Activated CD4-positive, alpha-beta memory T cell treated with anti-CD3 and anti-CD28 coated beads, Interleukin-2, amount 10 ng/mL, durations not matched to agents 7 days and 5 days (primary cell): ENCODE data around the gene SCEL. TPM values are rescaled to one million over a fixed set of nuclear protein-coding genes. Genes with fewer than 3 reads are reported as not detected.

Experiments used
- CTCF ChIA-PET: fragments of 350-600 bp; sonication (Branson Sonifier 250); formaldehyde crosslinking; loops from one replicate; lab custom pipeline; 2021; ENCODE audit warnings: antibody characterized with exemption, inconsistent platforms; lab: Charles Lee
- POLR2A ChIA-PET: fragments of 350-600 bp; sonication (Branson Sonifier 250); formaldehyde crosslinking; loops from one replicate; lab custom pipeline; 2021; ENCODE audit warnings: antibody characterized with exemption; lab: Charles Lee
- DNase-seq: peaks from one replicate; pipeline ENCODE4 v3.0.0-alpha.2; 2020
- H3K27ac Mint-ChIP-seq: one replicate; pipeline ENCODE4 v1.8.0; 2021; ENCODE audit warnings: mild to moderate bottlenecking, mixed read lengths
- H3K27me3 Mint-ChIP-seq: one replicate; pipeline ENCODE4 v1.8.0; 2021; ENCODE audit warnings: mixed read lengths
- H3K36me3 Mint-ChIP-seq: one replicate; pipeline ENCODE4 v1.8.0; 2021; ENCODE audit warnings: low read depth, mixed read lengths
- H3K4me1 Mint-ChIP-seq: one replicate; pipeline ENCODE4 v1.8.0; 2021; ENCODE audit warnings: mixed read lengths
- H3K4me3 Mint-ChIP-seq: one replicate; pipeline ENCODE4 v1.8.0; 2021; ENCODE audit warnings: mild to moderate bottlenecking, mixed read lengths
- H3K9me3 Mint-ChIP-seq: one replicate; pipeline ENCODE4 v1.8.0; 2021; ENCODE audit warnings: mixed read lengths
- total RNA-seq, 2 experiments: library from RNA; stranded (reverse); gene quantifications; one replicate each; pipeline ENCODE4 v1.2.3, GENCODE V29; 2021

The SCEL gene
- total RNA-seq, 2 experiments from 2014 or later: not detected

DNA sequence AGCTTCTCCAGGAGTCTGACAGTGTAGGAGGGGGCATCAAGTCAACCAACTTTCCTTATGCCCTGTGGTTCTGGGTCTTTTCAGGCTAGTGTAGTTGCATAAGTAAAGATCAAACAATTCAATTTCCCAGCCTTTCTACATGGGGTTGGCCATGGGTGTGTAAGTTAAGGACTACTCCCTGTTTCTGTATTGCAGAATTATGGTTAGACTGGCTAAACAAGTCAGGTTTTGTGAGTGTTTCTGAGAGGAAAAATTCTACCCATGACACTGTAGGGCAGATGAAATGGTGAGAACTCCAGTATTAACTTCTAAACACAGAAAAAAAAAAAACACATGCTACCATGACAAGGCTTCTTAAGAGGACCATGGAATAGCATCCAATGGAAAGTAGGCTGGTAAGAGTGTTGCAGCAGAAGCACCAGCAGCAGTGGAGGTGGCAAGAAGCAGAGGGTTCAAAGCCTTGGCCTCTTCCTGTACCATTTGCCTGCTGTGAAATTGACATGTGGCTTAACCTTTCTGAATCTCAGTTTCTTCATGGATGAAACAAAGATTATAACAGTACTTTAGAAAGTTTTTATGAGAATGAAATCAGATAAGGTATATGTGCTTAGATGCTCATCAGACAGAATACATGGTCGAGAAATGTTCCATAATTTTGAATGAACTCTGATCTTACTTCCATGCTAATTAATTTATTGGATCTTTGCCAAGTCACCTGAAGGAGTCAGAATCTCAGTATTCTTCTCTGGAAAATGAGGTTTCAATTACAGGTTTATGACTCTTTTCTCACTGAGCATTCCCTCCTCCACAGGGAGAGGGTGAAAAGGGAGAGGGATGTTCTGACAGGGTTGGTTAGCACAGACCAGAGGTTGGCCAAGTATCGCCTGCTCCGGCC lies 11.4 kb upstream of the SCEL start:
- Mint-ChIP-seq H3K4me3 (no peak overlapping the region), H3K27me3 (peaks cover 8% of the 10 kb centered on the region), H3K4me1 (peaks cover 4% of the 10 kb centered on the region), H3K36me3 (no peaks in the 10 kb centered on the region), H3K27ac (no peak overlapping the region), H3K9me3 (no peaks in the 10 kb centered on the region)
- POLR2A ChIA-PET: no interaction called here
- DNase-seq: no peak
- CTCF ChIA-PET: no interaction called here

DNA sequence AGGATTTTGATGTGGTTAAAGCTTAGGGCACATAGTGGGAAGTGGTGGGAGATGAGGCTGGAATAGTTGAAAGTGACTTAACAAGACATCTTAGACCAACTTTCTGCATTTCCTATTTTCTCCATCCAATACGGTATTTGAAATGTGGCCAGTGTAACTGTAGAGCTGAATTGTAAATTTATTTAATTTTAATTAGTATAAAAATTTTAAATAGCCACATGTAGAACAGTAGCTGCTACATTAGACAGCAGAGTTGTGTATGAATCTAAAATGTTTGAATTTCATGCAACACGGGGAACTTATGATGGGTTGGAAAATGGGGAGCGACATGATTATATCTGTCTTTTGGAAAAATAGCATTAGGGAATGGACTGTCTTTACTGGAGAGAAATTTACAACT lies 7.1 kb upstream of the SCEL start:
- POLR2A ChIA-PET: no interaction called here
- peaks cover 8% of the 10 kb centered on the region for H3K27me3 Mint-ChIP-seq
- no peak overlapping the region for H3K27ac Mint-ChIP-seq
- H3K4me1 Mint-ChIP-seq: peaks cover 4% of the 10 kb centered on the region
- no peaks in the 10 kb centered on the region for H3K9me3 Mint-ChIP-seq
- CTCF ChIA-PET: no interaction called here
- no peaks in the 10 kb centered on the region for H3K36me3 Mint-ChIP-seq
- no peak overlapping the region for H3K4me3 Mint-ChIP-seq
- no peak for DNase-seq

DNA sequence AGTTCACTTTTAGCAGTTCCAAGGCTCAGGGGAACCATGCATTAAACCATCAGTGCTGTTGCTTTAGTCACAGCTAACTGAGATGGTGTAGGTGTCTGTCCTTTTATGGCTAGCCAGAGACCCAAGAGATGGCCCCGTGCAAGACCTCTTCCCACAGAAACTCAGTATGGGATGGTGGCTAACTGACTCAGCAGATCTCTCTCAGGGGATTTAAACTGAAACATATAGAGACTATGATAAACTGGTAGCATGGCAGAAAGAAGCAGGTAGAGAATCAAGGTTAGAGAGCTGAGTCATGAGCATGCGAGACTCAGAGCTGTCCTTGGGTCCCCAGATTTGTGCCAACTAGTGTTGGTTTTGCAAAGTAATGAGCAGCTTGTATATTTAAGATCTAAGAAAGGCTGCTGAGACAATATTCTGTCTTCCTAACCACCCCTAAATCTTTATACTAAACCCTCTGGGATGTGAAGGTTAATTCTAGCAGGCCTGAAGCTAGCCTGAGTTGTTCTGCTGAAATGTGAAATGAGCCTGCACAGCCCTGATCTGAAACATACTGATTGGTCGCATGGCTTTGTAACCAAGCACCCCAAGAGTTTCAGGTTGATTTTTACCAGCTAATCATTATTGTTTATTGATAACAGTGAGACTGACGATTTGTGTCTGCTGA lies 6.5 kb upstream of the SCEL start:
- ChIA-PET POLR2A (no interaction called here), CTCF (no interaction called here)

DNA sequence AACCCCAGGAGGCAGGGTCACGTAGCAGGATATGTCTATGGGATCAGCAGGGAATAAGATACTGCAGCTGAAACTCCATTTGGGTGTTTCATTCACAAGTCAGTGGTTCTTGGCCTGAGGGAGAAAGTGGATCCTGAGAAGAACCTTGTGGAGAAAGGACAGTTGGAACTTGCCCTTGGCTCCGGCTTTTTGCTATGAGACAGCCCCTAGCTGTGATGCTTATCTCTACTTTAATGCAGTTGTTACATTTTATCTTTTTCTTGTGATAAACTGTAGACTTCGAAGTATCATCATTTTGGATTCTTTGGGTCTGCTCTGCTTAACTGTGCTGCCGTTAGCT lies 6.0 kb upstream of the SCEL start:
- Mint-ChIP-seq H3K27me3 (peaks cover 9% of the 10 kb centered on the region), H3K36me3 (no peaks in the 10 kb centered on the region), H3K4me1 (peaks cover 4% of the 10 kb centered on the region), H3K9me3 (no peaks in the 10 kb centered on the region), H3K27ac (no peak overlapping the region), H3K4me3 (no peak overlapping the region)
- ChIA-PET CTCF (no interaction called here), POLR2A (no interaction called here)
- DNase-seq: no peak

More for the DNA sequence above, 6.5 kb upstream of the SCEL start:
- Mint-ChIP-seq H3K27ac (no peak overlapping the region), H3K4me3 (no peak overlapping the region), H3K36me3 (no peaks in the 10 kb centered on the region), H3K4me1 (peaks cover 4% of the 10 kb centered on the region), H3K9me3 (no peaks in the 10 kb centered on the region), H3K27me3 (peaks cover 9% of the 10 kb centered on the region)
- DNase-seq: no peak

DNA sequence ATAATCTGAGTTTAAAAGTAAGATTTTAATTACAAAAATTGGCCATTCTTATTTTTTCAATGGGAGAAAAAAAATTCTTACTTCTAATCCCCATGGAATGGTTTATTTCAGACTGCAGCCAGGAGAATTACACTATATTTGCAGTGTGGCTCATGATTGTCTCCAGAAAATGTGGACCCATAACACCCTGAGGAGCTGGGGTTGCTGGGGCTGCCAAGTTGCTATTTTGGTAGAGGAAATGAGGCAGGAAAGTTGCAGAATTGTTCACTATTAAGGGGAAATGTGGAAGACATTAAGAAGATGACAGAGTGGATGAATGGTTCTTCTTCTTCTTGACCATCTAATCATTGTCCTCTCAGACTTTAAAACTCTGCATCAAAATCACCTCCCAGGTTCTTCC lies 4.6 kb upstream of the SCEL start:
- H3K27ac Mint-ChIP-seq: no peak overlapping the region
- H3K4me3 Mint-ChIP-seq: no peak overlapping the region
- POLR2A ChIA-PET: no interaction called here

DNA sequence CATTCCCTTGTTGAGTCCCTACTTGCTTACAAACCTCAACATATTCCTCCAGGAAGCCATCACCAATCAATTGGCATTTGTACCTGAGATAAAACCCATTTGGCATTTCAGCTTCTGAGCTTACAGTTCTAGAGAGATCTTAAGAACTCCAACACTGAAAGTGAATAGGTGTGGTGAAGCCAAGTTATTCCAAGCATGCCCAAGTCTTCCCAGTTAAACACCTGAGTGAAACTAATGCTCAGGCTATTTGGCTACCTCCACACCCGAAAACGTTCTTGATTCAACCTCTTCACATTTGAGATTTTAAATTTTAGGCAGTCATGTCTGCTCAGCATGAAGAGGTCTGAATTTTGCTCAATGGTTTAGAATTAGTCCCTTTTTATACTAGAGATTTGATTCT lies 2.5 kb upstream of the SCEL start:
- DNase-seq: no peak
- Mint-ChIP-seq H3K27me3 (peaks cover 19% of the 10 kb centered on the region), H3K4me1 (peaks cover 4% of the 10 kb centered on the region), H3K27ac (no peak overlapping the region), H3K4me3 (no peak overlapping the region), H3K9me3 (no peaks in the 10 kb centered on the region), H3K36me3 (no peaks in the 10 kb centered on the region)
- POLR2A ChIA-PET: no interaction called here
- CTCF ChIA-PET: no interaction called here

More for the DNA sequence above, 4.6 kb upstream of the SCEL start:
- peaks cover 4% of the 10 kb centered on the region for H3K4me1 Mint-ChIP-seq
- no peaks in the 10 kb centered on the region for H3K9me3 Mint-ChIP-seq
- H3K27me3 Mint-ChIP-seq: peaks cover 12% of the 10 kb centered on the region
- CTCF ChIA-PET: no interaction called here
- DNase-seq: no peak
- no peaks in the 10 kb centered on the region for H3K36me3 Mint-ChIP-seq

DNA sequence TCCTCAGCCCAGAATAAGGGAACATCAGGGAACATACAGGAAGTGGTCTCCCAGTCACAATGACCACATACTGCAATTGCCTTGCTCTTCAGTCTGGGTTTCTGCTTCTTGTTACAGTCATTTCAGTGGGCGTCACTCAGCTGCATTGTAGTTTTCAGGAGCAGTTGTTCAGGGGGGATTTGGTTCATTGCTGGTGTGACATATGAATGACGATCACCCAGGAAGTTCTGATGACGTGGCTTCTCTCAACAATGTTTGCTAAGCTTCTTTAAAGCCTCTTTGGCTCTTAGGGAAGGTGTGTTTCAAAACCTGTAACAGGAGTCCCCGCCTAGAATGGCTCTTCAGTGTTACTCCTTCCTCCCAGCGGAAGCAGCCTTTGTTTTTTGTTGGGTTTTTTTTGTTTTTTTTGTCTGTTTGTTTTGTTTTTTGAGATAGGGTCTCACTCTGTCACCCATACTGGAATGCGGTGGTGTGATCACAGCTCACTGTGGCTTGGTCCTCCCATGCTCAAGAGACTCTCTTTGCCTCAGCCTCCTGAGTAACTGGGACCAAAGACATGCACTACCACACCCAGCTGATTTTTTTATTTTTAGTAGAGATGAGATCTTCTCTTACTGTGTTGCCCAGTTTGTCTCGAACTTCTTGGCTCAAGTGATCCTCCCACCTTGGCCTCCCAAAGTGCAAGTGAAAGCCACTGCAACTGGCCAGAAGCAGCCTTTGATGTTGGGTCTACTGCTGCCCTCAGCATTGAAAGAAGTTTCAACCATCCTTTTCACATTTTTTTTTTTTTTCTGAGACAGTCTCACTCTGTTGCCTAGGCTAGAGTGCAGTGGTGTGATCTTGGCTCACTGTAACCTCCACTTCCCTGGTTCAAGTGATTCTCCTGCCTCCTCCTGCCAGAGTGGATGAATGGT lies 1.4 kb upstream of the SCEL start:
- H3K4me1 Mint-ChIP-seq: no peaks in the 10 kb centered on the region
- POLR2A ChIA-PET: no interaction called here
- no peaks in the 10 kb centered on the region for H3K36me3 Mint-ChIP-seq
- no peak for DNase-seq
- peaks cover 17% of the 10 kb centered on the region for H3K27me3 Mint-ChIP-seq
- CTCF ChIA-PET: no interaction called here
- H3K4me3 Mint-ChIP-seq: no peak overlapping the region
- no peaks in the 10 kb centered on the region for H3K9me3 Mint-ChIP-seq
- H3K27ac Mint-ChIP-seq: no peak overlapping the region

DNA sequence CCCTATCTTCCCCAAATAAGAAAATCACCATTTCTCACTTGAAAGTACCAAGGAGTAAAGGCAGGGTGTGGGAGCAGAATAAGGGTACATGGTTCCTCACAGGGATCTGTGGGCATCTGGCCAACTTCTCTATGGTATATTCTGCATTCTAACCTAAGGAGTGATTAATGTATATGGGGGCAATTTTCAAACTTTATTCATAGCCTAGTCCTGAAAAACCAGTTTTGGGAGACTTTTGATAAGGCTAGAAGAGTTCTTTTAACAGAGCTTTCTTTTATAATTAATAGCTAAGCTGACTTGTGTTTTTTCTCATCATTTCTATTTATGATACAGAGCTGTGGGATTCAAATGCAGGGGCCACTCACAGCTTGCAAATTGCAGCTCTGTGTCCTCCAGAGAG lies 852 bp downstream of the SCEL start:
- DNase-seq: no peak
- CTCF ChIA-PET: no interaction called here
- H3K36me3 Mint-ChIP-seq: no peaks in the 10 kb centered on the region
- no peak overlapping the region for H3K27ac Mint-ChIP-seq
- H3K27me3 Mint-ChIP-seq: peaks cover 21% of the 10 kb centered on the region
- no peak overlapping the region for H3K4me3 Mint-ChIP-seq
- no peaks in the 10 kb centered on the region for H3K9me3 Mint-ChIP-seq
- H3K4me1 Mint-ChIP-seq: no peaks in the 10 kb centered on the region
- POLR2A ChIA-PET: no interaction called here

DNA sequence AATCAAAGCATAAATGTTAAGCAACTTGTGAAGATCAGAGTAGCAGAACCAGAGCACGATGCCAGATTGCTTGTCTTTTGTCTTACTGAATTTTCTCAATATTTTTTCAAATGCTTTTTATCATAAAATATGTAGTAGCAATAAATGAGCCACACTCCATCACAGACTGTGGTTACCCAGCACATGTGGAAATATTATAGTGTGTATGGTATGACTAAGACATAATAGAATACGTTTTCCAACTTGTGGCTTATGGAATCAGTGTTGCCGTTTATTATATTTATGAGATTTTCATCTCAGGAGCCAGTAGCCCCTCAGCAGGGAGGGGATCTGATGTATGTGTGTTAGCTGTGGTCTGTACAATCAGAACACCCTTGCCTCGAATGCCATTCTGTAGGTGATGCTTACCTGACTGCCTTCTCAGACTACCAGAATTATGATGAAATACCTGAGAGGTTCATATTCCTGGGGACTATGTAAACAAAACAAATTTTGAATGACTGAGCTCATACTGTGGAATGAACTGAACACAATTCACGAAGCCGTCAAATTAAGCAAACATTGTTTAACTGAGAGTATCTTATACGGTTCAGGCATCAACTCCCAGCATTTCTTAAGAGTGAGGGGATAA lies 1.9 kb downstream of the SCEL start:
- no peak overlapping the region for H3K27ac Mint-ChIP-seq
- no peaks in the 10 kb centered on the region for H3K36me3 Mint-ChIP-seq
- ChIA-PET CTCF (no interaction called here), POLR2A (no interaction called here)
- peaks cover 21% of the 10 kb centered on the region for H3K27me3 Mint-ChIP-seq
- H3K9me3 Mint-ChIP-seq: no peaks in the 10 kb centered on the region
- H3K4me3 Mint-ChIP-seq: no peak overlapping the region
- H3K4me1 Mint-ChIP-seq: no peaks in the 10 kb centered on the region
- no peak for DNase-seq

DNA sequence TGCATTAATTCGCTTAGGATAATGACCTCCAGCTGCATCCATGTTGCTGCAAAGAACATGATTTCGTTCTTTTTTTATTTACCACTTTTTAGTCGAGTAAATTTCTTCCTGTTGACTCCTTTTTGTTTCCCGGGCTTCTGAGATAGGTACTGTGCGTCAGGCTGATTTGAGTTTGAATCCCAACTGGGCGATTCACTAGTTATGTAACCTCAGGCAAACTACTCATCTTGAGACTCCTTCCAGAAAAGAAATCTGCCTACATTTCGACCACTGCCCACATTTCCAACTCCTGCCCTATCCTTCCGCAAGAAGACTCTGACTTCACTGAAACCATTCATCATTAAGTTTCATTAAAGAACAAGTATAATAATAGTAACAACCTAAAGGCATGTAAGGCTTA lies 8.2 kb downstream of the SCEL start:
- ChIA-PET CTCF (no interaction called here), POLR2A (no interaction called here)
- H3K27me3 Mint-ChIP-seq: peaks cover 10% of the 10 kb centered on the region
- no peak overlapping the region for H3K4me3 Mint-ChIP-seq
- no peaks in the 10 kb centered on the region for H3K4me1 Mint-ChIP-seq
- H3K27ac Mint-ChIP-seq: no peak overlapping the region
- no peak for DNase-seq
- H3K36me3 Mint-ChIP-seq: no peaks in the 10 kb centered on the region
- H3K9me3 Mint-ChIP-seq: no peaks in the 10 kb centered on the region

DNA sequence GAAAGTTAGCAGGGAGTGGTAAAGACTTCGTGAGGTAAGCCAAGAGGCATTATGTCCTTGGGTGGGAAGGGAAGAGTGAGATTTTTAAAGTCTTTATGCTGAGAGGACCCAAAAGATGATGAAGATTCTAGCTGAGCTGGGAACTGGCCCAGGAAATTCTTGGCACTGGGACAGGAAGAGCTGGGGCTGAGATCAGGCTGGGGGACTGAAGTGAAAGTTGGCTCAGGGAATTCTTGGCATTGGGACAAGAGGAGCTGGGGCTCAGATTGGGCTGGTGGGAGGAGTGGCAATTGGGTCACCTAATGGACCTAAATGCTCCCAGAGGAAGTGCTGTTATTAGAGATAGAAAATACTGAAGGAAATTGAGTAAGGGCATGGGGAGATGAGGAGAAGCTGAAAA lies 8.8 kb downstream of the SCEL start:
- Mint-ChIP-seq H3K36me3 (no peaks in the 10 kb centered on the region), H3K9me3 (no peaks in the 10 kb centered on the region), H3K27ac (no peak overlapping the region), H3K4me3 (no peak overlapping the region), H3K4me1 (no peaks in the 10 kb centered on the region), H3K27me3 (peaks cover 11% of the 10 kb centered on the region)
- POLR2A ChIA-PET: no interaction called here
- DNase-seq: no peak
- CTCF ChIA-PET: no interaction called here

DNA sequence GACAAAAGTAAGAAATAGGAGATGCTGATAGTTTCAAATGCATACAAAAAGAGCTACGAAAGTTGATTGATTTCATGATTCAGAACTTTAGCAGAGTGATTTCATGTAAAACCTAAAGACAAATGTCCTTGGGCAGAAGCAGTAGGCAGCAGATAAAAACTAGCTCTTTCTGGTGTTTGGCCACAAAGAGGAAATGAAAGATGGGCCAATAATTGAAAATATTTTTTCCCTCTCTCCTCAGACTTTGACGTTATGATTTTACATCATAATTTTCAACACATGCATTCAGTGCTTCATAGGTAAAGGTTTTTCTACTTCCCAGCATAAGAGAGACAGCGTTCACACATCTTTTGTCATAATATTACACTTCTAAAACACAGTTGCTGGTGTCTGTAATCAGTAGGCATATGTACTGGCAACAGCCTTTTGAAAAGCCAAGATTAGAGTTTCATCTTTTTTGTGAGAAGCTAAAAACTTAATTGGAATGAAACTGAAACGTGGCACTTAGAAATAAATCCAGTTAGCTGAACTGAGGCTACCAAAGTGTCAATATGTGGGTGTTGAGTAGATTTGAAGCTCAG lies 9.3 kb downstream of the SCEL start:
- peaks cover 2% of the 10 kb centered on the region for H3K9me3 Mint-ChIP-seq
- H3K4me1 Mint-ChIP-seq: no peaks in the 10 kb centered on the region
- no peaks in the 10 kb centered on the region for H3K36me3 Mint-ChIP-seq
- H3K27ac Mint-ChIP-seq: no peak overlapping the region
- POLR2A ChIA-PET: interaction anchor here (1.1 kb wide), 1 partner anchor 23 kb away, joined by 3 read pairs; no protein-coding TSS in a partner anchor
- no peak for DNase-seq
- peaks cover 14% of the 10 kb centered on the region for H3K27me3 Mint-ChIP-seq
- no peak overlapping the region for H3K4me3 Mint-ChIP-seq
- CTCF ChIA-PET: no interaction called here
